ENCODE measurements around the gene MOB3A.

MOB3A gene

DNA sequence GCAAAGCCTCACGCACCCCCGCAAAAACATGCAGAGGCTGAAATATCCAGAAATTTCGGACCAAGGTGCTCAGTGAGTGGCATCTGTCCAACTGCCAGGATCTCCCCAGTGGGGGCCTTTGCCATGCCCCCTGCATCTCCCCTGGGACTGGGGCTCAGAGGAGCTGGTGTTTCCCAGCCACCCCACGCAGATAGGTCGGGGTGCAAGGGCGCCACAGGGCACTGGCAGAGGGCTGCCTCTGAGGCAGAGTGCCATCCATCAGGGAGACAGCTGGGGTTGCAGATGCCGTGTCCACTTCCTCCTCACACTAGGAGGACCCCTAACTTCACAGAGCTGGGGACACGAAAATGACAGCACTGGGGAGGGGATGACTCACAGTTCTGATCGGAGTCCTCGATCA, 26.9 kb upstream of the MOB3A start:
- no peak overlapping the region for H3K4me3 ChIP-seq (ENCODE audit: low read depth, low read length)
- no peak for DNase-seq (ENCODE audit: low read depth)
- TF ChIP-seq, protein P1, sequence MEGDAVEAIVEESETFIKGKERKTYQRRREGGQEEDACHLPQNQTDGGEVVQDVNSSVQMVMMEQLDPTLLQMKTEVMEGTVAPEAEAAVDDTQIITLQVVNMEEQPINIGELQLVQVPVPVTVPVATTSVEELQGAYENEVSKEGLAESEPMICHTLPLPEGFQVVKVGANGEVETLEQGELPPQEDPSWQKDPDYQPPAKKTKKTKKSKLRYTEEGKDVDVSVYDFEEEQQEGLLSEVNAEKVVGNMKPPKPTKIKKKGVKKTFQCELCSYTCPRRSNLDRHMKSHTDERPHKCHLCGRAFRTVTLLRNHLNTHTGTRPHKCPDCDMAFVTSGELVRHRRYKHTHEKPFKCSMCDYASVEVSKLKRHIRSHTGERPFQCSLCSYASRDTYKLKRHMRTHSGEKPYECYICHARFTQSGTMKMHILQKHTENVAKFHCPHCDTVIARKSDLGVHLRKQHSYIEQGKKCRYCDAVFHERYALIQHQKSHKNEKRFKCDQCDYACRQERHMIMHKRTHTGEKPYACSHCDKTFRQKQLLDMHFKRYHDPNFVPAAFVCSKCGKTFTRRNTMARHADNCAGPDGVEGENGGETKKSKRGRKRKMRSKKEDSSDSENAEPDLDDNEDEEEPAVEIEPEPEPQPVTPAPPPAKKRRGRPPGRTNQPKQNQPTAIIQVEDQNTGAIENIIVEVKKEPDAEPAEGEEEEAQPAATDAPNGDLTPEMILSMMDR (IDR thresholded peaks at IDR 0.05; ENCODE audit: control insufficient read depth, extremely low read depth, insufficient read depth) = no peak

DNA sequence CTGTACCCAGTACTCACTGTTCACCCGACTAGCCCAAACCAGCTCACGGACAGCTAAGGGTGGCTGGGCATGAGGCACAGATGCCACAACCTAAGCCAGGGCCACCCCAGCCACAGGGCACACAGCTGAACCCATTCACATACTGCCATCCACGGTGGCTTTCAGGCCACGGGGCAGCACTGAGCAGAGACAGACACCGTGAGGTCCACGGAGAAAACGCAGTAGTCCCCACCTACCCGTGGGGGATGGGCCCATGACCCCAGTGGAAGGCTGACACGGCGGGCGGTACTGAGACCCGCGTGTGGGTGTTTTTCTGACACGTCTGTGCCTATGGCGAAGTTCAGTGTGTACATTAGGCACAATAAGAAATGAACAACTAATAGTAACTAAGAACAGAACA, 26.1 kb upstream of the MOB3A start:
- no peak overlapping the region for H3K4me3 ChIP-seq (ENCODE audit: low read depth, low read length)
- no peak for DNase-seq (ENCODE audit: low read depth)
- TF ChIP-seq, protein P1 (IDR thresholded peaks at IDR 0.05; ENCODE audit: control insufficient read depth, extremely low read depth, insufficient read depth) = no peak

DNA sequence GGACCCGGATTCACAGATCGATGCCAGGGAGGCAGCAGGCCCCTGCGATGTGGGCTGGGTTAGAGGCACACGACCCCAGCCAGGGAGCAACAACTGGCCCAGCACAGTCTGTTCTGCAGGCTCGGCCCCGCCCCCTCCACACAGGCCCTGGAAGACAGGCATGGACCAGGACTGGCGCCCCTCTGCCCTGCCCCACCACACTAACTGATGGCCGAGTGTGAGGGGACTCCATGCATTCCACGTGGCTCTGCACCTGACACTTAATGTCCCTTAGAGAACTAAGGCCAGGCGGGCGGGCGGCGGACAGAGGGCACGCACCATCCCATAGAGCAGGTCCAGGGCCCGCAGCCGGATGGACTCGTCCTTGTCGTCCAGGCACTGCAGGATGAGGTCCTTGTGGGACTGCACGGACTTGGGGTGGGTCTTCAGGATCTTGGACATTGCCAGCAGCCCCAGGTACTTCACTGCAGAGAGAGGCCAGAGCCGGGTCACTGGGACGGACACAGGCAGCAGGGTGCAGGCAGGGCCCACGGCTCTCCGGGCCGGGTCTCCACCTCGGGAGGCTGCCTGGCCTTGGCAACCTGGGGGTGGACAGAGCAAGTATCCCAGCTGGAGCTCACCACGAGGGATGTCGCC, 25.4 kb upstream of the MOB3A start:
- DNase-seq (ENCODE audit: low read depth) = no peak
- H3K4me3 ChIP-seq (ENCODE audit: low read depth, low read length) = no peak overlapping the region
- TF ChIP-seq, protein P1 (IDR thresholded peaks at IDR 0.05; ENCODE audit: control insufficient read depth, extremely low read depth, insufficient read depth) = no peak

DNA sequence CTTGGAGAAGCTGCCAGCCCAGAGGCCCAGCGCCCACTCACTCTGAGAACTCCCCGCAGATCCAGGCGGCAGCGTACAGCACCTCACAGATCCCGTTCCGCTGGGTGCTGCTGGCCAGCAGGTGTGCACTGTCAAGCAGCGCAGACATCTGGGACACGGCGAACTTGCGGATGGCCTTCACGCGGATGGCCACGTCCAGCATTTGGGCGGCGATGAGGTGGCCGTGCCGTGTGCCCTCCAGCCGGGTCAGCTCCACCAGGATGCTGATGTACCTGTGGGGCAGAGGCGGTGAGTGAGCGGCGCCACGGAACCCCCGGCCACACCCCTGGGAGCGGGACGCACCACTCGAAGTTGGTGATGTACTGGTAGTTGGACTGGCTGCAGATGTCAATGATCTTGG, 24.7 kb upstream of the MOB3A start:
- DNase-seq (ENCODE audit: low read depth) = no peak
- no peak overlapping the region for H3K4me3 ChIP-seq (ENCODE audit: low read depth, low read length)
- TF ChIP-seq, protein P1 (IDR thresholded peaks at IDR 0.05; ENCODE audit: control insufficient read depth, extremely low read depth, insufficient read depth) = no peak

DNA sequence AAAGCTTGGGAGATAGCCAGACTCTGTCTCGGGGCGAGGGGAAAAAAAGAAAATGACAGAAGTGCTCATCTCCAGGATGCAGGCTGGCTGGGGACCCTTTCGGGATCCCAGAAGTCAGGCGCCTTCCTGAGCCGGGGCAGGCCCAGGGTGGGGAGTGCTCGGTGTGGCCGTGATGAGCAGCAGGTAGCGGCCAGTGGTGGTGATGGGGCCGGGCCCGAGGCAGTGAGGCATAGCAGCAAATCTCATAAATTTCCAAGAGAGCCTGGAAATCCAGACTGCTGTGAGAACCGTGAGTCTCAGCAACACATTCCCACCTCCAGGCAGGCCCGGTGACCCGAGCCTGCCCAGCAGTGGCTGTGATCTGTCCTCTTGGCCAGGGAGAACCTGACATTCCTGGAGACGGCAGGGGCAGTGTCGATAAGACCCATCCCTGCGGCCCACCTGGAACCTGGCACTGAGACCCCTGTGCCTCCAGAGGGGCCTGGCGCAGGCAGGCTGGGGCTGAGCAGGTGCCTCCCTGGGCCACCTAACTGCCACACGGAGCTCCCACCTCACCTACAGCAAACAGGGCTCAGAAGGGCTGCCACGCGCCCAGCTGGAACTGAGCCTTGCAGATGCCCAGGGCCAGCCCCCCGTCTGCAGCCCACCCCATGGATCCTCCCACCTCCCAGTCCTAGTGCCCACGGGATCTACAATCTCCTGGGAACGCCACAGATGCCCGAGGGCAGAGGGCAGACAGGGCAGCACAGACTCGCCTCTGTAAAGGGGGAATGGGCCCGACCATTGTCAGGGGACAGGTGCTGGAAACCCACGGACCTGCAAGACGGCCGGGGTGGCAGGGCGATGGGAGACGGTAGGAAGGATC, 24.0 kb upstream of the MOB3A start:
- TF ChIP-seq, protein P1 (IDR thresholded peaks at IDR 0.05; ENCODE audit: control insufficient read depth, extremely low read depth, insufficient read depth) = no peak
- no peak overlapping the region for H3K4me3 ChIP-seq (ENCODE audit: low read depth, low read length)
- no peak for DNase-seq (ENCODE audit: low read depth)

DNA sequence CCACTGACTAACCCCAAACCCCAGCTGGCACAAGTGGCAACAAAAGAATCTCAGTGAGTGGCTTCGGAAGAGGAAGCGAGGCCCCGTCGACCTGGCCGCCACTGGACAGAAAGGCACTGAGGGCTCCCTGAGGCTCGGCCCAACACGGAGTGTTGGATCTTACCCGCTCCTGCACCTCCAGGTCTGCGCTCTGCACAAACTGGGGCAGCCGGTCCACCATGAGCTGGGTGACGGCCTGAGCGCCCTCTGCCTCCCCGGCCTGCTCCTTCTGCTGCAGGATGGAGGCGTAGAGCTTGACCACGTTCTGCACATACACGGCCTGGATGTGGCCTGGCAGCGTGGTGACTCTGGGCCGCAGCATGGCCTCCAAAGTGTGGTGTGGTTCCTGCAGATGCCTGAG, 22.3 kb upstream of the MOB3A start:
- TF ChIP-seq, protein P1 (IDR thresholded peaks at IDR 0.05; ENCODE audit: control insufficient read depth, extremely low read depth, insufficient read depth) = no peak
- H3K4me3 ChIP-seq (ENCODE audit: low read depth, low read length) = no peak overlapping the region
- DNase-seq (ENCODE audit: low read depth) = no peak

Measured in LNCaP clone FGC (cell line).